ENCODE data around the gene C1QTNF1.

Gene C1QTNF1

GRCh38 chr17:79012563-79013134 is 11.3 kb upstream of the C1QTNF1 start:
- no peak for DNase-seq (ENCODE audit: low read depth in 2 of 2)
- H3K4me3 ChIP-seq (replicated peaks in 1 of 2; ENCODE audit: low read depth in 2 of 2, low read length in 2 of 2): no peak overlapping the region
- TF ChIP-seq, protein P1, sequence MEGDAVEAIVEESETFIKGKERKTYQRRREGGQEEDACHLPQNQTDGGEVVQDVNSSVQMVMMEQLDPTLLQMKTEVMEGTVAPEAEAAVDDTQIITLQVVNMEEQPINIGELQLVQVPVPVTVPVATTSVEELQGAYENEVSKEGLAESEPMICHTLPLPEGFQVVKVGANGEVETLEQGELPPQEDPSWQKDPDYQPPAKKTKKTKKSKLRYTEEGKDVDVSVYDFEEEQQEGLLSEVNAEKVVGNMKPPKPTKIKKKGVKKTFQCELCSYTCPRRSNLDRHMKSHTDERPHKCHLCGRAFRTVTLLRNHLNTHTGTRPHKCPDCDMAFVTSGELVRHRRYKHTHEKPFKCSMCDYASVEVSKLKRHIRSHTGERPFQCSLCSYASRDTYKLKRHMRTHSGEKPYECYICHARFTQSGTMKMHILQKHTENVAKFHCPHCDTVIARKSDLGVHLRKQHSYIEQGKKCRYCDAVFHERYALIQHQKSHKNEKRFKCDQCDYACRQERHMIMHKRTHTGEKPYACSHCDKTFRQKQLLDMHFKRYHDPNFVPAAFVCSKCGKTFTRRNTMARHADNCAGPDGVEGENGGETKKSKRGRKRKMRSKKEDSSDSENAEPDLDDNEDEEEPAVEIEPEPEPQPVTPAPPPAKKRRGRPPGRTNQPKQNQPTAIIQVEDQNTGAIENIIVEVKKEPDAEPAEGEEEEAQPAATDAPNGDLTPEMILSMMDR (IDR thresholded peaks at IDR 0.05; ENCODE audit: low read depth, low read length): no peak

- DNase-seq (ENCODE audit: low read depth in 2 of 2): no peak
- TF ChIP-seq, protein P1 (IDR thresholded peaks at IDR 0.05; ENCODE audit: low read depth, low read length): no peak
- no peak overlapping the region for H3K4me3 ChIP-seq (replicated peaks in 1 of 2; ENCODE audit: low read depth in 2 of 2, low read length in 2 of 2)
Measured at GRCh38 chr17:79014158-79014758, 9.7 kb upstream of the C1QTNF1 start.

DNA sequence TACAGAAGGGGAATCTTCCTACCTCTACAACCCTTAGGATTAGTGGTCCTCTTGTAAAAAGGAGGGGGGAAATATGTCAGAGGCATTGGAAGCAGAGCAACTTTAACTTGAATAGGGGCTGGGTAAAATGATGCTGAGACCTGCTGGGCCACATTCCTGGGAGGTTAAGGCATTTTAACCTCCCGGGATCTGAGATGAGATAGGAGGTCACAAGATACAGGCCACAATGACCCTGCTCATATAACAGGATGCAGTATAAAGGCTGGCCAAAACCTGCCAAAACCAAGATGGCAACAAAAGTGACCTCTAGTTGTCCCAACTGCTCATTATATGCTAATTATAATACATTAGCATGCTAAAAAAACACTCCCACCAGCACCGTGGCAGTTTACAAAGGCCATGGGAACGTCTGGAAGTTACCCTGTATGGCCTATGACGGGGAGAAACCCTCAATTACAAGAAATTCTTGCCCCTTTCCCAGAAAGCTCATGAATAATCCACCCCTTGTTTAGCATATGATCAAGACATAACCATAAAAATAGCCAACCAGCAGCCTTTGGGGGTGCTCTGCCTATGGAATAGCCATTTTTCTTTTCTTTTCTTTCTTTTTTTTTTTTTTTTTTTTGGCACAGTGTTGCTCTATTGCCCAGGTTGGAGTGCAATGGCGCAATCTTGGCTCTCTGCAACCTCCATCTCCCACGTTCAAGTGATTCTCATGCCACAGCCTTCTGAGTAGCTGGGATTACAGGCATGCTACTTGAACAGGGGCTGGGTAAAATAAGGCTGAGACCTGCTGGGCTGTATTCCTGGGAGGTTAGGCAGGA is 6.2 kb upstream of the C1QTNF1 start:
- peak in 1 of 2 donors; percentile 74 for DNase-seq (ENCODE audit: low read depth in 2 of 2)
- H3K4me3 ChIP-seq (replicated peaks in 1 of 2; ENCODE audit: low read depth in 2 of 2, low read length in 2 of 2): no peak overlapping the region
- TF ChIP-seq, protein P1 (IDR thresholded peaks at IDR 0.05; ENCODE audit: low read depth, low read length): no peak

GRCh38 chr17:79018370-79018695 is 5.6 kb upstream of the C1QTNF1 start:
- DNase-seq (ENCODE audit: low read depth in 2 of 2): no peak
- no peak overlapping the region for H3K4me3 ChIP-seq (replicated peaks in 1 of 2; ENCODE audit: low read depth in 2 of 2, low read length in 2 of 2)
- TF ChIP-seq, protein P1 (IDR thresholded peaks at IDR 0.05; ENCODE audit: low read depth, low read length): no peak

DNA sequence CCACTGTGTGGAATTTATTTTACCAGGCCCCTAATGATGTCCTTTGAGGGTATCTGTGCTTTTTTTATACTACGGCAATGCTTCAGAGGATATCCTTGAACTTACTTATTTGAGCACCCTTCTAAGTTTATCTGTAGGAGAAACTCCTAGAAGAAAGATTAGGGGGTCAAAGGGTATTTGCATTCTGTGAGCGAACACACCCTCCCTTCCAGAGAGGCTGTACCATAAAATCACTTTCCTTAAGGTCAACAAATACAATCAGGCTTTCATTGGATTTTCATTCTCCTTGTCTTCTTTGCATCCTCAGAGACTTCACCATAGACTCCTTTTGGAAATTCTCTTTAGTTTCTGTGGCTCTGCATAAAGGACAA is 4.7 kb upstream of the C1QTNF1 start:
- H3K4me3 ChIP-seq (replicated peaks in 1 of 2; ENCODE audit: low read depth in 2 of 2, low read length in 2 of 2): no peak overlapping the region
- TF ChIP-seq, protein P1 (IDR thresholded peaks at IDR 0.05; ENCODE audit: low read depth, low read length): no peak
- DNase-seq (ENCODE audit: low read depth in 2 of 2): no peak

DNA sequence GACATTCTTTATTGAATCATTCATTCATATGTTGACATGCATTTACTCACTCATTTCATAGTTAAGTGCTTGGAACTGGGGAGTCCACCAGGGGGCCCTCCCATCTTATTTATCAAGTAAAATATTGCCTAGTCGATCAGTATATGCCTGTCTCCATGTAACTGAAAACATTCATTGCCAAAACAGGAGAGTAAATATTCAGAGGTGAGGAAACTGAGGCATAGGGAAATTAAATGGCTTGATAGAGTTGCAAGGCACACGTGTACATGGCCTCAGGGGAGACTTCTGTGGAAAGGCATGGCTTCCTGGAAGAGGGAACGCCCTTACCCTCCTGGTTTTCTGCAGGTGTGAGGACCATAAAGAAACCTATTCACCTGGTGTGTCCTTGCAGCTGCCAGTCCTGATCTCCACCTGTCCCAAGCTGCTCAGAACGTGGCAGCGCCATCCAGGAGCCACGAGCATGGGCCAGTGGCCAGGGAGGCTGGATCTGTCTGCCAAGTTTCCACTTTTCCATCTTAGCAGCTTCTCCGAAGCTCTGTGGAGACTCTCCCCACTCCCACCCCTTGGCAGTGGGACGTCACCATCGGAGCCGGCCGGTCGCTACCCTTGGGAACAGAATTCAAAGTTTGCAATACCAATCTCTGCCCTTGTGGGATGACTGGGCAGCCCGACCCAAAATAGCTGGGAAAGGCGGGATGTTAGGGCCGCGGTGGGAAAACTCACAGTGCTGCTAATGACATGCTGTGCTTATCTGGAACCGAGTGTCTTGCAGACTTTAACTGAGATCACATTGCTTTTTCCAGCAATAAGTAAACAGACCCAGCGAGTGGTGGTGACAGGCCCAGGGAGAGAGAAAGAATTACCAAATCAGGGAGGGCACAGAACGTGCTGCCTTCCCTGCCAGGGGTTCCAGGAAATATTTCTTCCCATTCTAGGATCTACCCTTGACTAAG is 4.1 kb upstream of the C1QTNF1 start:
- TF ChIP-seq, protein P1 (IDR thresholded peaks at IDR 0.05; ENCODE audit: low read depth, low read length): peak; percentile 75
- peak; percentile 93 to 94 for DNase-seq (ENCODE audit: low read depth in 2 of 2)
- peak overlapping the region in 1 of 2 donors; percentile 3 for H3K4me3 ChIP-seq (replicated peaks in 1 of 2; ENCODE audit: low read depth in 2 of 2, low read length in 2 of 2)

All from cardiac fibroblast (primary cell).